Gastrocnemius medialis (tissue), 4 donors: Measurements from ENCODE around the gene DCUN1D3. TPM values are rescaled to one million over a fixed set of nuclear protein-coding genes. Genes with fewer than 3 reads are reported as not detected.
"Not testable (repeated sequence)": the region's sequence is repeated elsewhere in the genome, so short reads cannot be mapped to it uniquely, and the experiment has no call there.

Experiments used
- ATAC-seq, 2 donors: fragments of 150-250 bp; one replicate each; pipeline ENCODE4 v1.9.1; 2016
- DNase-seq, 2 donors: peaks; one replicate each; pipeline ENCODE4 v3.0.0-alpha.2; 2019
- H3K27ac ChIP-seq, 4 donors: fragments of 200-600 bp; sonication (generic); 1 replicate in 1 of 4; 2 replicates in 3 of 4; pipeline ENCODE4 v1.5.1; 2016 to 2018; ENCODE audit warnings: mild to moderate bottlenecking in 2 of 4, moderate library complexity in 1 of 4
- H3K27me3 ChIP-seq, 3 donors: fragments of 200-600 bp; sonication (generic) in 2 of 3; 1 replicate in 1 of 3; 2 replicates in 2 of 3; pipeline versions ENCODE4 v1.5.1 to v1.6.0; 2016 to 2019; ENCODE audit warnings: mild to moderate bottlenecking in 1 of 3, moderate library complexity in 1 of 3
- H3K36me3 ChIP-seq, 2 donors: fragments of 200-600 bp; sonication (generic) in 1 of 2; one replicate each; pipeline ENCODE4 v1.5.1; 2017 to 2018
- H3K4me1 ChIP-seq, 2 donors: fragments of 200-600 bp; sonication (generic) in 1 of 2; one replicate each; pipeline ENCODE4 v1.5.1; 2016 to 2017; ENCODE audit warnings: mild to moderate bottlenecking in 2 of 2
- H3K4me3 ChIP-seq, 4 donors: fragments of 200-600 bp; sonication (generic) in 3 of 4; 1 replicate in 1 of 4; 2 replicates in 3 of 4; pipeline ENCODE4 v1.5.1; 2016 to 2019; ENCODE audit warnings: mild to moderate bottlenecking in 2 of 4
- H3K9me3 ChIP-seq, 3 donors: fragments of 200-600 bp; sonication (generic) in 2 of 3; 1 replicate in 1 of 3; 2 replicates in 2 of 3; pipeline ENCODE4 v1.5.1; 2016 to 2019
- CTCF ChIP-seq, 5 experiments: fragments of 450-650 bp in 3 of 5; fragments of 200-600 bp in 2 of 5; sonication (generic) in 2 of 5; IDR thresholded peaks in 4 of 5; conservative IDR thresholded peaks in 1 of 5; 1 replicate in 4 of 5; 2 replicates in 1 of 5; pipeline ENCODE4 v1.5.1; 2016 to 2019; ENCODE audit warnings: antibody characterized with exemption in 5 of 5, mild to moderate bottlenecking in 3 of 5, moderate library complexity in 3 of 5
- POLR2A ChIP-seq, 2 donors: fragments of 450-650 bp; IDR thresholded peaks; one replicate each; pipeline ENCODE4 v1.6.1; 2017; ENCODE audit warnings: antibody characterized with exemption in 2 of 2, mild to moderate bottlenecking in 2 of 2, moderate library complexity in 2 of 2
- in situ Hi-C, 4 donors: fragments of 200-750 bp; cut with MboI; loops; one replicate each; pipeline versions ENCODE4 v1.15.0 to v1.8.0; 2017; ENCODE audit warnings: low sequenced_read_pairs in 4 of 4
- intact Hi-C: fragments of 100-400 bp; cut with DNase I; formaldehyde crosslinking; loops from one replicate; pipeline ENCODE4 v1.15.1; 2023; ENCODE audit warnings: low total_unique reads
- total RNA-seq, 4 donors: library from RNA; depleted of rRNA; stranded (reverse); fragments of >200 nt; gene quantifications; one replicate each; pipeline versions ENCODE4 v1.1.0 to v1.2.3, GENCODE V29; 2016

The DCUN1D3 gene
- total RNA-seq, 4 donors from 2014 or later: 7.6 to 10.5 (median 8.3) TPM

- H3K4me1 ChIP-seq: peaks cover 53 to 66% of the 10 kb centered on the region in 2 donors
- no peaks in the 10 kb centered on the region for H3K9me3 ChIP-seq
- ATAC-seq (no peak), DNase-seq (no peak)
- H3K36me3 ChIP-seq: no peaks in the 10 kb centered on the region
- H3K27me3 ChIP-seq: no peaks in the 10 kb centered on the region
- TF ChIP-seq POLR2A (IDR thresholded peaks at IDR 0.05) (no peak), CTCF (IDR thresholded peaks at IDR 0.05 in 4 of 5, conservative IDR thresholded peaks at IDR 0.05 in 1 of 5) (no peak)
- peak overlapping the region in 1 of 4 donors; percentile 14 for H3K27ac ChIP-seq
- intact Hi-C loops: no loop called here
- H3K4me3 ChIP-seq: no peak overlapping the region
- in situ Hi-C loops: loop anchor here in 1 of 4 donors (25.0 kb wide), 1 partner anchor 420 kb away; the partner anchor contains the start of gene CRYM
These were observed 32.6 kb downstream of the DCUN1D3 start for GRCh38 chr16:20867585-20867984.

- no peak for ATAC-seq
- Histone ChIP-seq H3K9me3 (no peaks in the 10 kb centered on the region), H3K36me3 (no peaks in the 10 kb centered on the region), H3K4me1 (peaks cover 49 to 62% of the 10 kb centered on the region in 2 donors), H3K4me3 (no peak overlapping the region), H3K27me3 (no peaks in the 10 kb centered on the region), H3K27ac (peak overlapping the region in 1 of 4 donors; percentile 40)
- DNase-seq: no peak
- intact Hi-C loops (no loop called here), in situ Hi-C loops (loop anchor here in 1 of 4 donors (25.0 kb wide), 1 partner anchor 420 kb away; the partner anchor contains the start of gene CRYM)
- no peak for TF ChIP-seq POLR2A (IDR thresholded peaks at IDR 0.05)
- no peak for TF ChIP-seq CTCF (IDR thresholded peaks at IDR 0.05 in 4 of 5, conservative IDR thresholded peaks at IDR 0.05 in 1 of 5)
These were observed 33.4 kb downstream of the DCUN1D3 start for GRCh38 chr16:20866801-20867200.

- Histone ChIP-seq H3K9me3 (no peaks in the 10 kb centered on the region), H3K4me3 (no peak overlapping the region), H3K4me1 (peaks cover 45 to 57% of the 10 kb centered on the region in 2 donors), H3K27me3 (no peaks in the 10 kb centered on the region), H3K36me3 (no peaks in the 10 kb centered on the region), H3K27ac (peak overlapping the region in 2 of 4 donors; percentile 31 to 40)
- no peak for DNase-seq
- peak in 1 of 2 donors; percentile 25 for ATAC-seq
- intact Hi-C loops (no loop called here), in situ Hi-C loops (loop anchor here in 1 of 4 donors (25.0 kb wide), 1 partner anchor 421 kb away; the partner anchor contains the start of gene CRYM)
- TF ChIP-seq CTCF (IDR thresholded peaks at IDR 0.05 in 4 of 5, conservative IDR thresholded peaks at IDR 0.05 in 1 of 5) (no peak), POLR2A (IDR thresholded peaks at IDR 0.05) (no peak)
These were observed 33.9 kb downstream of the DCUN1D3 start for GRCh38 chr16:20866145-20866772.

GRCh38 chr16:20865420-20866131 is 34.6 kb downstream of the DCUN1D3 start:
- no peaks in the 10 kb centered on the region for H3K27me3 ChIP-seq
- TF ChIP-seq CTCF (IDR thresholded peaks at IDR 0.05 in 4 of 5, conservative IDR thresholded peaks at IDR 0.05 in 1 of 5) (no peak), POLR2A (IDR thresholded peaks at IDR 0.05) (no peak)
- peaks cover 42 to 54% of the 10 kb centered on the region in 2 donors for H3K4me1 ChIP-seq
- H3K9me3 ChIP-seq: no peaks in the 10 kb centered on the region
- H3K36me3 ChIP-seq: no peaks in the 10 kb centered on the region
- no peak for DNase-seq
- intact Hi-C loops: no loop called here
- H3K27ac ChIP-seq: peak overlapping the region in 2 of 4 donors; percentile 31 to 40
- ATAC-seq: no peak
- no peak overlapping the region for H3K4me3 ChIP-seq
- in situ Hi-C loops: loop anchor here in 1 of 4 donors (25.0 kb wide), 1 partner anchor 422 kb away; the partner anchor contains the start of gene CRYM

GRCh38 chr16:20864376-20864775 is 35.8 kb downstream of the DCUN1D3 start:
- H3K4me3 ChIP-seq, DNase-seq, intact Hi-C loops, ATAC-seq, H3K27ac ChIP-seq, H3K27me3 ChIP-seq, H3K36me3 ChIP-seq, H3K9me3 ChIP-seq: not testable (repeated sequence)
- peaks cover 49 to 53% of the 10 kb centered on the region in 2 donors for H3K4me1 ChIP-seq
- in situ Hi-C loops: loop anchor here in 1 of 4 donors (25.0 kb wide), 1 partner anchor 423 kb away; the partner anchor contains the start of gene CRYM
